Keratinocyte (primary cell): ENCODE results near the gene GNPTG. TPM values are rescaled to one million over a fixed set of nuclear protein-coding genes. Genes with fewer than 3 reads are reported as not detected.

Experiments
- DNase-seq: peaks from one replicate; pipeline ENCODE4 v3.0.0-alpha.2; 2011; ENCODE audit warnings: low read depth, missing footprints, low spot score
- FAIRE-seq: peaks from 2 replicates; lab custom pipeline; 2011; peaks lifted over from hg19 to GRCh38; lab: Jason Lieb, UNC
- H2AFZ ChIP-seq: 2 replicates; pipeline ENCODE4 v1.6.0; 2012; ENCODE audit warnings: low read length, control low read depth, inconsistent platforms; ENCODE audit not compliant: control insufficient read depth
- H3K27ac ChIP-seq: 2 replicates; pipeline ENCODE4 v1.5.1; 2011; ENCODE audit warnings: low read length; ENCODE audit not compliant: control insufficient read depth, insufficient read depth
- H3K27me3 ChIP-seq: 3 replicates; pipeline ENCODE4 v1.6.0; 2011; ENCODE audit warnings: low read length; ENCODE audit not compliant: control insufficient read depth, insufficient read depth; ENCODE audit errors: extremely low read depth
- H3K36me3 ChIP-seq, 2 experiments: 2 replicates in 1 of 2; 3 replicates in 1 of 2; pipeline ENCODE4 v1.5.1; 2011; ENCODE audit warnings: low read length in 2 of 2, mild to moderate bottlenecking in 1 of 2; ENCODE audit not compliant: control insufficient read depth in 2 of 2, insufficient read depth in 2 of 2; ENCODE audit errors: extremely low read depth in 1 of 2
- H3K4me1 ChIP-seq: 3 replicates; pipeline ENCODE4 v1.5.1; 2011; ENCODE audit warnings: low read length; ENCODE audit not compliant: control insufficient read depth, insufficient read depth; ENCODE audit errors: extremely low read depth
- H3K4me2 ChIP-seq: 3 replicates; pipeline ENCODE4 v1.6.0; 2011; ENCODE audit warnings: low read depth, low read length; ENCODE audit not compliant: control insufficient read depth, insufficient read depth; ENCODE audit errors: extremely low read depth
- H3K4me3 ChIP-seq, 3 experiments: fragments of 200-600 bp in 1 of 3; sonication (generic) in 1 of 3; 2 replicates in 2 of 3; 3 replicates in 1 of 3; pipeline ENCODE4 v1.5.1; 2011 to 2016; ENCODE audit warnings: low read length in 3 of 3, mild to moderate bottlenecking in 3 of 3, control low read depth in 2 of 3, inconsistent platforms in 1 of 3, low read depth in 1 of 3, mixed read lengths in 1 of 3, mixed run types in 1 of 3, moderate library complexity in 1 of 3; ENCODE audit not compliant: control insufficient read depth in 2 of 3, insufficient read depth in 2 of 3; ENCODE audit errors: extremely low read depth in 1 of 3
- H3K79me2 ChIP-seq: 2 replicates; pipeline ENCODE4 v1.6.0; 2012; ENCODE audit warnings: low read length; ENCODE audit not compliant: control insufficient read depth, insufficient read depth
- H3K9ac ChIP-seq: 3 replicates; pipeline ENCODE4 v1.6.0; 2011; ENCODE audit warnings: low read length; ENCODE audit not compliant: control insufficient read depth, insufficient read depth; ENCODE audit errors: extremely low read depth
- H3K9me1 ChIP-seq: 3 replicates; pipeline ENCODE4 v1.6.0; 2011; ENCODE audit warnings: low read length; ENCODE audit not compliant: control insufficient read depth, insufficient read depth; ENCODE audit errors: extremely low read depth
- H3K9me3 ChIP-seq: 2 replicates; pipeline ENCODE4 v1.5.1; 2012; ENCODE audit warnings: low read depth, low read length; ENCODE audit not compliant: control insufficient read depth
- H4K20me1 ChIP-seq: 3 replicates; pipeline ENCODE4 v1.6.0; 2011; ENCODE audit warnings: low read length; ENCODE audit not compliant: control insufficient read depth, insufficient read depth; ENCODE audit errors: extremely low read depth
- EZH2 ChIP-seq: IDR thresholded peaks from one replicate; pipeline ENCODE4 v1.6.1; 2012; ENCODE audit warnings: inconsistent platforms, mild to moderate bottlenecking, low read length, moderate library complexity
- dilution Hi-C: fragments of 300-500 bp; cut with MboI; formaldehyde crosslinking; loops from one replicate; pipeline ENCODE4 v1.7.0; 2020; ENCODE audit warnings: low sequenced_read_pairs; ENCODE audit not compliant: extremely low pct_ligation_motif_present
- polyA plus RNA-seq, 5 experiments: library from polyadenylated mRNA; depleted of rRNA in 3 of 5; stranded (reverse) in 3 of 5; stranded (forward) in 1 of 5; unstranded in 1 of 5; fragments of >200 nt; gene quantifications; 1 replicate in 1 of 5; 2 replicates in 3 of 5; 3 replicates in 1 of 5; pipeline versions ENCODE4 v1.2.1 to v1.2.3, GENCODE V29; 2011 to 2012; ENCODE audit warnings: missing spikeins in 2 of 5, low read depth in 1 of 5, low replicate concordance in 1 of 5
- TF ChIP-seq, protein P1 (sequence below), 3 experiments: IDR thresholded peaks in 1 of 3; conservative IDR thresholded peaks in 1 of 3; optimal IDR thresholded peaks in 1 of 3; 2 replicates in 2 of 3; 3 replicates in 1 of 3; pipeline versions ENCODE3 to v1.5.1; 2011; ENCODE audit warnings: low read length in 3 of 3, mild to moderate bottlenecking in 3 of 3, moderate library complexity in 2 of 3, control low read depth in 1 of 3, inconsistent platforms in 1 of 3; ENCODE audit not compliant: insufficient read depth in 2 of 3; ENCODE audit errors: extremely low read depth in 1 of 3

Gene GNPTG
- polyA plus RNA-seq, 1 donor (not counting 4 experiments of a cell fraction or from before 2014, with no cell fraction given): 30.9 TPM

DNA sequence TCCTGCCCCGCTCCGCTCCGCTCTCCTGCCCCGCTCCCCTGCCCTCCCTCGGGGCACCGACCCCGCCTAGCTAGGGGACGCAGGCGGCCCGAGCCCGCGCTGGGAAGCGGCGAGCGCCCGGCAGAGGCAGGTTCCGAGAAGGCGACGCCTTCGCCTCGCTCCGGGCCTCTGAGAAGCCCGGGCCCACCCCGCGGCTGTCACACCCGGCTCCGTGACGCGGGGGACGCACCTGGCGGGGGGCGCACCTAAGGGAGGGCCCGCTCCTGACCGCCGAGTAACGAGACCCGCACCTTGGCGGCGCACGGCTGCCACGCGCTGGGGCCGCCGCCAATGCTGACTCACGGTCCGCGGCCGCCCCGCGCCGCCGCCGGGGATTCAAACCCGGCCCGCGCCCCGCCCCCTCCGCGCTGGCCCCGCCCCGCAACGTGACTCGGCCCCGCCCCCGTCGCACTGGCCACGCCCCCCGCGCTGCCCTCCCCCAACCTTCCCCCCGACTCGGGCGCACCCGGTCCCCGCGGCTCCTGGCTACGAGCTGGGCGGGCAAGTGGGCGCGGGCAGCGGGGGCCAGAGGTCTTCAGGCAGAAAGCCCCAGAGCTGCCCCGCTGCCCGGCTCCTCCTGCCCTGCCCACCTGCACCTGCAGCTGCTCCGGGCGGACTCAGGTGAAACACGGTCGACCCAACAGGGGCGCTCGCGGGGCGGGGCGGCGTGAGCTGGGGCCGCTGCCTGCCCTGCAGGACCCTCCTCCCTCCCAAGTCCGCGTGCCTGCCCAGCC, 27.8 kb downstream of the GNPTG start:
- no peaks in the 10 kb centered on the region for H3K9me1 ChIP-seq
- no peaks in the 10 kb centered on the region for H3K79me2 ChIP-seq
- DNase-seq: no peak
- peaks cover 7% of the 10 kb centered on the region for H3K4me1 ChIP-seq
- TF ChIP-seq EZH2: no peak
- TF ChIP-seq, protein P1, sequence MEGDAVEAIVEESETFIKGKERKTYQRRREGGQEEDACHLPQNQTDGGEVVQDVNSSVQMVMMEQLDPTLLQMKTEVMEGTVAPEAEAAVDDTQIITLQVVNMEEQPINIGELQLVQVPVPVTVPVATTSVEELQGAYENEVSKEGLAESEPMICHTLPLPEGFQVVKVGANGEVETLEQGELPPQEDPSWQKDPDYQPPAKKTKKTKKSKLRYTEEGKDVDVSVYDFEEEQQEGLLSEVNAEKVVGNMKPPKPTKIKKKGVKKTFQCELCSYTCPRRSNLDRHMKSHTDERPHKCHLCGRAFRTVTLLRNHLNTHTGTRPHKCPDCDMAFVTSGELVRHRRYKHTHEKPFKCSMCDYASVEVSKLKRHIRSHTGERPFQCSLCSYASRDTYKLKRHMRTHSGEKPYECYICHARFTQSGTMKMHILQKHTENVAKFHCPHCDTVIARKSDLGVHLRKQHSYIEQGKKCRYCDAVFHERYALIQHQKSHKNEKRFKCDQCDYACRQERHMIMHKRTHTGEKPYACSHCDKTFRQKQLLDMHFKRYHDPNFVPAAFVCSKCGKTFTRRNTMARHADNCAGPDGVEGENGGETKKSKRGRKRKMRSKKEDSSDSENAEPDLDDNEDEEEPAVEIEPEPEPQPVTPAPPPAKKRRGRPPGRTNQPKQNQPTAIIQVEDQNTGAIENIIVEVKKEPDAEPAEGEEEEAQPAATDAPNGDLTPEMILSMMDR (optimal IDR thresholded peaks at IDR 0.05 in 1 of 3, IDR thresholded peaks at IDR 0.05 in 1 of 3, conservative IDR thresholded peaks at IDR 0.05 in 1 of 3; ENCODE audit: extremely low read depth in 1 of 3, insufficient read depth in 2 of 3, low read length in 3 of 3): no peak
- no peaks in the 10 kb centered on the region for H4K20me1 ChIP-seq
- no peaks in the 10 kb centered on the region for H3K36me3 ChIP-seq
- peak overlapping the region; percentile 45 to 68 (median 57) for H3K4me3 ChIP-seq
- dilution Hi-C loops: no loop called here
- peak overlapping the region; percentile 64 for H3K27ac ChIP-seq
- no peaks in the 10 kb centered on the region for H3K27me3 ChIP-seq
- H3K9ac ChIP-seq: peak overlapping the region; percentile 85
- H2AFZ ChIP-seq: peak overlapping the region; percentile 40
- no peaks in the 10 kb centered on the region for H3K9me3 ChIP-seq
- no peak for FAIRE-seq
- H3K4me2 ChIP-seq: peak overlapping the region; percentile 79

DNA sequence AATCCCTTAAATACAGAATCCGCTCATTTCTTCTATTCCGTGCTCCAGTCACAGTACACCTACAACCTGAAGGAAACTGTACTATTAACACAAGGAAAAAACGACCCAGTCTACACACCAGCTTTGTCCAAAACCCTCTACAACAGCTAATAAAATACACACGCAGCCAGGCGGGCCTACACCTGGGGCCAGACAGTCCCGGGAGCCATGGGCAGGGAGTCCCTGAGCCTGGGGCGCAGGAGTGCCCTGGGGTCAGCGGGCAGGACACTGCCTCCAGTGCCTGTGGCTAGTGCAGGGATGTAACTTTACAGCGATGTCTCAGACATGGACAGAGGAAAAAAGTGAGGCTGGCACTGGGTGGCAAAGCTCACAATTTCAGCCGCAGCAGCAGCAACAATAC, 28.5 kb downstream of the GNPTG start:
- FAIRE-seq (no peak), DNase-seq (no peak)
- Histone ChIP-seq H2AFZ (no peak overlapping the region), H3K9me1 (no peaks in the 10 kb centered on the region), H3K27me3 (no peaks in the 10 kb centered on the region), H3K4me1 (peaks cover 7% of the 10 kb centered on the region), H3K27ac (no peak overlapping the region), H3K79me2 (no peaks in the 10 kb centered on the region), H3K9me3 (no peaks in the 10 kb centered on the region), H3K4me2 (peak overlapping the region; percentile 51), H3K36me3 (no peaks in the 10 kb centered on the region), H4K20me1 (no peaks in the 10 kb centered on the region), H3K4me3 (no peak overlapping the region), H3K9ac (no peak overlapping the region)
- TF ChIP-seq, protein P1 (optimal IDR thresholded peaks at IDR 0.05 in 1 of 3, IDR thresholded peaks at IDR 0.05 in 1 of 3, conservative IDR thresholded peaks at IDR 0.05 in 1 of 3; ENCODE audit: extremely low read depth in 1 of 3, insufficient read depth in 2 of 3, low read length in 3 of 3): no peak
- no peak for TF ChIP-seq EZH2
- dilution Hi-C loops: no loop called here
